Mesenchymal stem cell (in vitro differentiated cells and primary cell): Measurements from ENCODE around the gene MOSMO. TPM values are rescaled to one million over a fixed set of nuclear protein-coding genes. Genes with fewer than 3 reads are reported as not detected.
A peak's percentile ranks its signal among the peaks of the same experiment; 100 is the strongest.

Source experiments
- DNase-seq: peaks from one replicate; pipeline ENCODE4 v3.0.0-alpha.2; 2013
- H2AFZ ChIP-seq: one replicate; pipeline ENCODE4 v1.6.1; 2013; ENCODE audit warnings: low read depth, mild to moderate bottlenecking, control low read depth, inconsistent platforms, low read length, moderate library complexity
- H2AK5ac ChIP-seq: 2 replicates; pipeline ENCODE4 v1.6.1; 2013; ENCODE audit warnings: low read length, moderate library complexity, mild to moderate bottlenecking, inconsistent platforms; ENCODE audit not compliant: severe bottlenecking
- H2BK120ac ChIP-seq: one replicate; pipeline ENCODE4 v1.6.1; 2013; ENCODE audit warnings: low read depth, mild to moderate bottlenecking, inconsistent platforms, low read length, moderate library complexity
- H2BK12ac ChIP-seq, 2 experiments: one replicate each; pipeline ENCODE4 v1.6.1; 2013; ENCODE audit warnings: inconsistent platforms in 2 of 2, low read length in 2 of 2, mild to moderate bottlenecking in 2 of 2, moderate library complexity in 2 of 2, control low read depth in 1 of 2
- H2BK15ac ChIP-seq: one replicate; pipeline ENCODE4 v1.6.1; 2013; ENCODE audit warnings: mild to moderate bottlenecking, low read depth, inconsistent platforms; ENCODE audit not compliant: poor library complexity, severe bottlenecking
- H2BK5ac ChIP-seq: 2 replicates; pipeline ENCODE4 v1.6.1; 2013; ENCODE audit warnings: low read depth, mild to moderate bottlenecking, low read length, control low read depth, inconsistent platforms; ENCODE audit not compliant: poor library complexity, severe bottlenecking
- H3K14ac ChIP-seq, 2 experiments: one replicate each; pipeline ENCODE4 v1.6.1; 2013; ENCODE audit warnings: inconsistent platforms in 2 of 2, low read length in 2 of 2, control low read depth in 1 of 2, mild to moderate bottlenecking in 1 of 2, moderate library complexity in 1 of 2
- H3K18ac ChIP-seq, 2 experiments: one replicate each; pipeline ENCODE4 v1.6.1; 2013; ENCODE audit warnings: inconsistent platforms in 2 of 2, low read length in 2 of 2, control low read depth in 1 of 2, low read depth in 1 of 2, mild to moderate bottlenecking in 1 of 2
- H3K23ac ChIP-seq, 2 experiments: one replicate each; pipeline ENCODE4 v1.6.1; 2013; ENCODE audit warnings: inconsistent platforms in 2 of 2, low read length in 2 of 2, mild to moderate bottlenecking in 2 of 2, moderate library complexity in 2 of 2, control low read depth in 1 of 2
- H3K27ac ChIP-seq: 2 replicates; pipeline ENCODE4 v1.5.1; 2013; ENCODE audit warnings: mild to moderate bottlenecking, moderate library complexity, low read length, control low read depth, inconsistent platforms; ENCODE audit not compliant: poor library complexity, severe bottlenecking
- H3K27me3 ChIP-seq, 2 experiments: 2 replicates each; pipeline versions ENCODE4 v1.6.1 to v1.7.0; 2013; ENCODE audit warnings: low read length in 2 of 2, mild to moderate bottlenecking in 2 of 2, moderate library complexity in 2 of 2, control low read depth in 1 of 2, inconsistent platforms in 1 of 2; ENCODE audit not compliant: control insufficient read depth in 1 of 2, insufficient read depth in 1 of 2
- H3K36me3 ChIP-seq, 2 experiments: 2 replicates each; pipeline versions ENCODE4 v1.6.1 to v1.7.0; 2013; ENCODE audit warnings: low read length in 2 of 2, control low read depth in 1 of 2, inconsistent platforms in 1 of 2, low read depth in 1 of 2, mild to moderate bottlenecking in 1 of 2; ENCODE audit not compliant: insufficient read depth in 2 of 2, control insufficient read depth in 1 of 2
- H3K4ac ChIP-seq, 2 experiments: one replicate each; pipeline ENCODE4 v1.6.1; 2013; ENCODE audit warnings: inconsistent platforms in 2 of 2, low read length in 2 of 2, mild to moderate bottlenecking in 2 of 2, moderate library complexity in 2 of 2, control low read depth in 1 of 2, low read depth in 1 of 2
- H3K4me1 ChIP-seq: 2 replicates; pipeline ENCODE4 v1.6.1; 2013; ENCODE audit warnings: low read depth, low read length, control low read depth; ENCODE audit not compliant: control insufficient read depth, insufficient read depth
- H3K4me2 ChIP-seq: 2 replicates; pipeline ENCODE4 v1.6.1; 2013; ENCODE audit warnings: low read length, mild to moderate bottlenecking, inconsistent platforms; ENCODE audit not compliant: poor library complexity, severe bottlenecking
- H3K4me3 ChIP-seq, 2 experiments: 2 replicates each; pipeline versions ENCODE4 v1.5.1 to v1.7.0; 2013; ENCODE audit warnings: low read length in 2 of 2, mild to moderate bottlenecking in 2 of 2, control low read depth in 1 of 2, low read depth in 1 of 2; ENCODE audit not compliant: insufficient read depth in 1 of 2
- H3K79me1 ChIP-seq: replicated peaks from 2 replicates; pipeline ENCODE4 v1.6.1; 2013; ENCODE audit warnings: mild to moderate bottlenecking, control low read depth, low read length, inconsistent platforms; ENCODE audit not compliant: poor library complexity, severe bottlenecking
- H3K9ac ChIP-seq: 2 replicates; pipeline ENCODE4 v1.7.0; 2013; ENCODE audit warnings: mild to moderate bottlenecking, low read length, moderate library complexity
- H3K9me3 ChIP-seq: 2 replicates; pipeline ENCODE4 v1.7.0; 2013; ENCODE audit warnings: mild to moderate bottlenecking, low read length; ENCODE audit not compliant: control insufficient read depth
- H4K8ac ChIP-seq: one replicate; pipeline ENCODE4 v1.6.1; 2013; ENCODE audit warnings: inconsistent platforms, mild to moderate bottlenecking, low read length, moderate library complexity
- H4K91ac ChIP-seq: one replicate; pipeline ENCODE4 v1.6.1; 2013; ENCODE audit warnings: mild to moderate bottlenecking, low read length, inconsistent platforms
- WGBS: methylation state at CpG from one replicate; pipeline ENCODE4 v1.1.7; 2013; ENCODE audit warnings: mixed read lengths; 5-methylcytosine and 5-hydroxymethylcytosine counted together
- polyA plus RNA-seq, 2 experiments: library from polyadenylated mRNA; stranded (reverse); fragments of 200-250 nt; gene quantifications; one replicate each; pipeline ENCODE4 v1.2.3, GENCODE V29; 2013

MOSMO gene
- 14.1 TPM for polyA plus RNA-seq (2013, experiment 1 of 2)
- polyA plus RNA-seq (2013, experiment 2 of 2), result 14.8 TPM

DNA sequence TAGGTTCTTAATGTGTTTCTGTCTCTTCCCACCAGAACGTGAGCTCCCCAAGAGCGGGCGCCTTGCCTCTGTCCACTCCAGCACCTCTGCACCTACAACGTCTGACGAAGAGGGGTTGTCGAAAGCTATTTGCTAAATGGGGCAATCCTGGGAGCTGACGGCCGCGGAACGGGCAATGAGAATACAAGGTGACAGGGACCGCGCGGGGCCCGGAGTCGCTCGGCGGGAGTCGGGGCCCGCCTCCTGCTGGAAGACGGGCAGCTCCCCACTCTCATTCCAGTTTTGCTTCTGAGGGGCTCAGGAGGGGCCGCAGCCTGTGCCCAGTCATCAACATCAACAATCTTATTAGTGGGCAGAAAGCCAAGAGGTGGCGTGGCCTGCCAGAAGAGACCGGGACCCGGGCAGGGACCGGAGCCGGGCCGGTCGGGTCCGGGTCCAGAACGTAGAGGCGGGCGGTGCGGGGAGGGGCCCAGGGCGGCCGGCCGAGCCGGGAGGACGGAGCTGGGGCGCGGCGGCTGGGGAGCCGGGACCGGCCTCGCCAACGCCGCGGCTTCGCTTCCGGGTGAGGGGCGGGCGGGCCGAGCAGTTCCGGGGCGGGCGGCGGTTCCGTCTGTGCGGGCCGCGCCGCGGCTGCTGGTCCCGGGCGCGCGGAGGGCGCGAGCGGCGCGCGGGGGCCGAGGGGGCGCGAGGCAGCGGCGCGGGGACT lies at the start of gene MOSMO:
Gene MOSMO (plus strand): TSS at position 603 of the 706 bp plus-strand sequence. CDS start 191 bp downstream, outside the sequence.
- Histone ChIP-seq H3K9ac (peak within 1 kb of the TSS; percentile 89), H2AK5ac (no peak within 1 kb of the TSS), H2BK5ac (no peak within 1 kb of the TSS), H2BK120ac (peak within 1 kb of the TSS; percentile 83), H4K8ac (peak within 1 kb of the TSS; percentile 87), H3K27me3 (peaks cover 0 to 21% of the 10 kb centered on the region in 2 experiments), H2BK15ac (peak within 1 kb of the TSS; percentile 61), H3K36me3 (no peaks in the 10 kb centered on the region), H3K4me3 (peak within 1 kb of the TSS; percentile 88 to 91), H3K4me1 (peaks cover 9% of the 10 kb centered on the region), H2AFZ (peak within 1 kb of the TSS; percentile 79), H4K91ac (peak within 1 kb of the TSS; percentile 55), H3K4me2 (peak within 1 kb of the TSS; percentile 92), H3K79me1 (peaks cover 11% of the 10 kb centered on the region), H3K18ac (peak within 1 kb of the TSS; percentile 74 to 85), H3K23ac (peak within 1 kb of the TSS in 1 of 2 experiments; percentile 75), H3K14ac (peak within 1 kb of the TSS in 1 of 2 experiments; percentile 55), H3K9me3 (no peaks in the 10 kb centered on the region), H3K4ac (peak within 1 kb of the TSS; percentile 57 to 84), H2BK12ac (peak within 1 kb of the TSS in 1 of 2 experiments; percentile 79), H3K27ac (no peak within 1 kb of the TSS)
- WGBS, result 1% methylated on average over 46 of the region's 78 CpGs
- DNase-seq, result peak; percentile 78

DNA sequence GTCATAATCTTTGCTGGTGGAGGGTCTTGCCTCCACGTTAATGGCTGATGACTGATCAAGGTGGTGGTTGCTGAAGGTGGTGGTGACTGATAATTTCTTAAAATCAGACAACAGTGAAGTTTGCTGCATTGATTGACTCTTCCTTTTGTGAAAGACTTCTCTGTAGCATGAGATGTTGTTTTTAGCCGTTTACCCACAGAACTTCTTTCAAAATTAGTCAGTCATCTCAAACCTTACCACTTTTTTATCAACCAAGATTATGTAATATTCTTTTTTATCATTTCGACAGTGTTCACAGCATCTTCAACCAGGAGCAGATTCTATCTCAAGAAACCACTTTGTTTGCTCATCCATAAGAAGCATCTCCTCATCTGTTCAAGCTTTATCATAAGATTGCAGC lies 48.9 kb upstream of the MOSMO start:
- no peak overlapping the region for H2BK12ac ChIP-seq
- H2BK5ac ChIP-seq, result no peak overlapping the region
- no peak overlapping the region for H2BK15ac ChIP-seq
- no peak overlapping the region for H4K91ac ChIP-seq
- peaks cover 35 to 76% of the 10 kb centered on the region in 2 experiments for H3K36me3 ChIP-seq
- DNase-seq, result no peak
- peaks cover 19% of the 10 kb centered on the region for H3K79me1 ChIP-seq
- no peak overlapping the region for H2AFZ ChIP-seq
- no peak overlapping the region for H3K9ac ChIP-seq
- no peaks in the 10 kb centered on the region for H3K27me3 ChIP-seq
- H3K9me3 ChIP-seq, result no peaks in the 10 kb centered on the region
- H3K4me2 ChIP-seq, result no peak overlapping the region
- no peak overlapping the region for H3K18ac ChIP-seq
- H3K4me1 ChIP-seq, result peaks cover 3% of the 10 kb centered on the region
- no peak overlapping the region for H2AK5ac ChIP-seq
- 96% methylated on average over 3 of the region's 3 CpGs for WGBS
- no peak overlapping the region for H4K8ac ChIP-seq
- H2BK120ac ChIP-seq, result no peak overlapping the region
- H3K27ac ChIP-seq, result no peak overlapping the region
- no peak overlapping the region for H3K4me3 ChIP-seq
- H3K23ac ChIP-seq, result no peak overlapping the region
- no peak overlapping the region for H3K4ac ChIP-seq
- no peak overlapping the region for H3K14ac ChIP-seq

DNA sequence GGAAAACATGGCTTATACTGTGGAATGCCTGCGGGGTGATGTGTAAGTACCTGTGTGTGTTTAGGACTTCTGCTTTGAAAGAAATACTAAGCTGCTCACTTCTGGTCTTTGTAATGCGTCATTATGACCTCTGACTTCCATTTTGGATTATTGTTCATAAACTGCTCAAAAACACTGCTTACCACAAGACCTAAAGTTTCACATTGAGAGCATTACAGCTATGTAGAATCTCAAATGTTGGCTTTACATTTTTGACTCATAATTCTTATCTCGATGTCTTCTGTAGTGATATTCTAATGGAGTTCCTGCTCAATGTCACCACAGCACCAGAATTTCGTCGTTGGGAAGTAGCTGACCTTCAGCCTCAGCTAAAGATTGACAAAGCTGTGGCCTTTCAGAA lies 45.4 kb upstream of the MOSMO start:
- H3K14ac ChIP-seq, result no peak overlapping the region
- H2BK5ac ChIP-seq, result no peak overlapping the region
- H2AK5ac ChIP-seq, result no peak overlapping the region
- H3K23ac ChIP-seq, result no peak overlapping the region
- no peak overlapping the region for H3K4me2 ChIP-seq
- H2AFZ ChIP-seq, result no peak overlapping the region
- no peak overlapping the region for H3K18ac ChIP-seq
- no peak overlapping the region for H3K27ac ChIP-seq
- H4K8ac ChIP-seq, result no peak overlapping the region
- H3K4me3 ChIP-seq, result no peak overlapping the region
- no peak overlapping the region for H2BK120ac ChIP-seq
- no peak overlapping the region for H2BK15ac ChIP-seq
- no peak overlapping the region for H2BK12ac ChIP-seq
- peaks cover 22% of the 10 kb centered on the region for H3K79me1 ChIP-seq
- no peaks in the 10 kb centered on the region for H3K9me3 ChIP-seq
- H3K27me3 ChIP-seq, result no peaks in the 10 kb centered on the region
- H3K4ac ChIP-seq, result no peak overlapping the region
- no peak overlapping the region for H4K91ac ChIP-seq
- 97% methylated on average over 5 of the region's 5 CpGs for WGBS
- DNase-seq, result no peak
- H3K9ac ChIP-seq, result no peak overlapping the region
- no peaks in the 10 kb centered on the region for H3K4me1 ChIP-seq
- peaks cover 34 to 97% of the 10 kb centered on the region in 2 experiments for H3K36me3 ChIP-seq

DNA sequence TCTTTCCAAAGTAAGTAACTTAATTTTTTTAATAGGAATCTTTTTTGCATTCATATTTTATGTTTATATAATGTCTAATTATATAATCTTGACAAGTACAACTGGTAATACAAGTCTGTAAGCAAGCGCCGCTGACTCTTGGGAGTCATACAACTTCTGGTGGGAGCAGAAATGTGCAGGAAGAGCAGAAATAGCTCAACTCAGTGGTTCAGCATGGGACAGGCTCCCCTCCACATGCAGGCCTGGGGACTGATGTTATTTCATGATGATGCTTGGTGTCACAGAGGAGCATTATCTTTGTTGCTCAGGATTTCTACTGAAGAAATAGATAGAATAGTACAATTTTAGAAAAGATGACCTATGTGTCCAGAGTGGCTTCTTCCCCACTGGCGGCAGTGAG lies 44.0 kb upstream of the MOSMO start:
- peaks cover 35 to 97% of the 10 kb centered on the region in 2 experiments for H3K36me3 ChIP-seq
- no peak overlapping the region for H3K4ac ChIP-seq
- no peak overlapping the region for H3K14ac ChIP-seq
- no peaks in the 10 kb centered on the region for H3K27me3 ChIP-seq
- no peak overlapping the region for H2BK120ac ChIP-seq
- no peak overlapping the region for H2BK12ac ChIP-seq
- H3K4me3 ChIP-seq, result no peak overlapping the region
- DNase-seq, result no peak
- H2BK5ac ChIP-seq, result no peak overlapping the region
- H3K4me2 ChIP-seq, result no peak overlapping the region
- no peak overlapping the region for H4K8ac ChIP-seq
- no peaks in the 10 kb centered on the region for H3K9me3 ChIP-seq
- no peak overlapping the region for H3K23ac ChIP-seq
- H3K18ac ChIP-seq, result no peak overlapping the region
- no peaks in the 10 kb centered on the region for H3K4me1 ChIP-seq
- no peak overlapping the region for H2AFZ ChIP-seq
- no peak overlapping the region for H4K91ac ChIP-seq
- WGBS, result 93% methylated on average over 3 of the region's 3 CpGs
- H2BK15ac ChIP-seq, result no peak overlapping the region
- peaks cover 18% of the 10 kb centered on the region for H3K79me1 ChIP-seq
- H2AK5ac ChIP-seq, result no peak overlapping the region
- H3K9ac ChIP-seq, result no peak overlapping the region
- no peak overlapping the region for H3K27ac ChIP-seq
